ENCODE results near the gene ACSL5. TPM values are rescaled to one million over a fixed set of nuclear protein-coding genes. Genes with fewer than 3 reads are reported as not detected.

The ACSL5 gene
- total and polyA plus RNA-seq, 2 experiments from 2014 or later, result 1.7 to 3.2 TPM

- Histone ChIP-seq H3K9ac (no peak overlapping the region), H3K27me3 (replicated peaks; ENCODE audit: insufficient read depth) (no peaks in the 10 kb centered on the region), H4K20me1 (ENCODE audit: insufficient read depth) (no peaks in the 10 kb centered on the region), H3K9me3 (ENCODE audit: low read depth) (no peaks in the 10 kb centered on the region), H2AFZ (no peak overlapping the region), H3K9me2 (ENCODE audit: insufficient read depth) (no peaks in the 10 kb centered on the region), H3F3A (ENCODE audit: insufficient read depth) (peaks cover 18% of the 10 kb centered on the region), H3K36me3 (ENCODE audit: low read depth) (no peaks in the 10 kb centered on the region), H3K4me1 (ENCODE audit: insufficient read depth) (peaks cover 26% of the 10 kb centered on the region), H3K4me2 (ENCODE audit: unreplicated experiment) (no peak overlapping the region), H3K79me2 (ENCODE audit: insufficient read depth) (no peaks in the 10 kb centered on the region), H3K27ac (no peak overlapping the region), H3K4me3 (no peak overlapping the region)
- 91 to 94% methylated on average over 3 of the region's 3 CpGs for WGBS, 2 experiments (ENCODE audit: low coverage in 1 of 2, low lambda C conversion rate in 2 of 2, missing lambda C conversion rate in 2 of 2)
- in situ Hi-C loops (cut with MboI), result no loop called here
- TF ChIP-seq EZH2 (IDR thresholded peaks at IDR 0.05; ENCODE audit: insufficient read depth, poor library complexity, severe bottlenecking) (no peak), EZH2phosphoT487 (IDR thresholded peaks at IDR 0.05; ENCODE audit: insufficient read depth, low read depth) (no peak)
- no peak for DNase-seq
These were observed 41.9 kb upstream of the ACSL5 start for GRCh38 chr10:112332022-112332421.

GRCh38 chr10:112332509-112333228 lies 41.2 kb upstream of the ACSL5 start:
- no peak for TF ChIP-seq EZH2phosphoT487 (IDR thresholded peaks at IDR 0.05; ENCODE audit: insufficient read depth, low read depth)
- TF ChIP-seq EZH2 (IDR thresholded peaks at IDR 0.05; ENCODE audit: insufficient read depth, poor library complexity, severe bottlenecking), result no peak
- in situ Hi-C loops (cut with MboI), result no loop called here

GRCh38 chr10:112333452-112333851 lies 40.5 kb upstream of the ACSL5 start:
- H3K79me2 ChIP-seq (ENCODE audit: insufficient read depth), result no peaks in the 10 kb centered on the region
- DNase-seq, result no peak
- peaks cover 26% of the 10 kb centered on the region for H3K4me1 ChIP-seq (ENCODE audit: insufficient read depth)
- in situ Hi-C loops (cut with MboI), result no loop called here
- WGBS, 2 experiments (ENCODE audit: low coverage in 1 of 2, low lambda C conversion rate in 2 of 2, missing lambda C conversion rate in 2 of 2), result 60 to 71% methylated on average over 4 of the region's 4 CpGs
- no peak overlapping the region for H3K4me3 ChIP-seq
- peaks cover 18% of the 10 kb centered on the region for H3F3A ChIP-seq (ENCODE audit: insufficient read depth)
- no peaks in the 10 kb centered on the region for H3K9me3 ChIP-seq (ENCODE audit: low read depth)
- H2AFZ ChIP-seq, result no peak overlapping the region
- H3K27me3 ChIP-seq (replicated peaks; ENCODE audit: insufficient read depth), result no peaks in the 10 kb centered on the region
- H3K9me2 ChIP-seq (ENCODE audit: insufficient read depth), result no peaks in the 10 kb centered on the region
- TF ChIP-seq EZH2phosphoT487 (IDR thresholded peaks at IDR 0.05; ENCODE audit: insufficient read depth, low read depth) (no peak), EZH2 (IDR thresholded peaks at IDR 0.05; ENCODE audit: insufficient read depth, poor library complexity, severe bottlenecking) (no peak)
- H3K36me3 ChIP-seq (ENCODE audit: low read depth), result no peaks in the 10 kb centered on the region
- H4K20me1 ChIP-seq (ENCODE audit: insufficient read depth), result no peaks in the 10 kb centered on the region
- no peak overlapping the region for H3K9ac ChIP-seq
- no peak overlapping the region for H3K4me2 ChIP-seq (ENCODE audit: unreplicated experiment)
- H3K27ac ChIP-seq, result no peak overlapping the region

More at GRCh38 chr10:112332509-112333228, 41.2 kb upstream of the ACSL5 start:
- Histone ChIP-seq H3F3A (ENCODE audit: insufficient read depth) (peaks cover 18% of the 10 kb centered on the region), H3K4me1 (ENCODE audit: insufficient read depth) (peaks cover 26% of the 10 kb centered on the region), H3K9me2 (ENCODE audit: insufficient read depth) (no peaks in the 10 kb centered on the region), H2AFZ (no peak overlapping the region), H3K9ac (no peak overlapping the region), H3K4me2 (ENCODE audit: unreplicated experiment) (no peak overlapping the region), H3K79me2 (ENCODE audit: insufficient read depth) (no peaks in the 10 kb centered on the region), H3K4me3 (no peak overlapping the region), H3K27me3 (replicated peaks; ENCODE audit: insufficient read depth) (no peaks in the 10 kb centered on the region), H3K36me3 (ENCODE audit: low read depth) (no peaks in the 10 kb centered on the region), H3K27ac (no peak overlapping the region), H3K9me3 (ENCODE audit: low read depth) (no peaks in the 10 kb centered on the region), H4K20me1 (ENCODE audit: insufficient read depth) (no peaks in the 10 kb centered on the region)
- WGBS, 2 experiments (ENCODE audit: low coverage in 1 of 2, low lambda C conversion rate in 2 of 2, missing lambda C conversion rate in 2 of 2), result 31 to 32% methylated on average over 5 of the region's 5 CpGs
- peak; percentile 34 for DNase-seq

GRCh38 chr10:112335111-112335867 lies 38.6 kb upstream of the ACSL5 start:
- in situ Hi-C loops (cut with MboI), result no loop called here
- Histone ChIP-seq H4K20me1 (ENCODE audit: insufficient read depth) (no peaks in the 10 kb centered on the region), H3K27ac (peak overlapping the region; percentile 45), H3K4me3 (no peak overlapping the region; the same call in 1 of the 2 replicates), H2AFZ (peak overlapping the region; percentile 37), H3K9me3 (ENCODE audit: low read depth) (no peaks in the 10 kb centered on the region), H3K4me1 (ENCODE audit: insufficient read depth) (peaks cover 26% of the 10 kb centered on the region), H3K9ac (peak overlapping the region; percentile 10), H3K36me3 (ENCODE audit: low read depth) (no peaks in the 10 kb centered on the region), H3K27me3 (replicated peaks; ENCODE audit: insufficient read depth) (no peaks in the 10 kb centered on the region), H3K79me2 (ENCODE audit: insufficient read depth) (no peaks in the 10 kb centered on the region), H3K4me2 (ENCODE audit: unreplicated experiment) (peak overlapping the region; percentile 48), H3F3A (ENCODE audit: insufficient read depth) (peaks cover 18% of the 10 kb centered on the region), H3K9me2 (ENCODE audit: insufficient read depth) (no peaks in the 10 kb centered on the region)
- TF ChIP-seq EZH2phosphoT487 (IDR thresholded peaks at IDR 0.05; ENCODE audit: insufficient read depth, low read depth), result no peak
- 16 to 18% methylated on average over 5 of the region's 5 CpGs for WGBS, 2 experiments (ENCODE audit: low coverage in 1 of 2, low lambda C conversion rate in 2 of 2, missing lambda C conversion rate in 2 of 2)
- DNase-seq, result peak; percentile 50
